Measurements from ENCODE around the gene MS4A13.
"Not testable (repeated sequence)": the region's sequence is repeated elsewhere in the genome, so short reads cannot be mapped to it uniquely, and the experiment has no call there.

Gene MS4A13

GRCh38 chr11:60528465-60528864 lies 13.3 kb downstream of the MS4A13 start:
- H3K27me3 ChIP-seq (ENCODE audit: insufficient read depth, low read length) = no peaks in the 10 kb centered on the region
- H3F3A ChIP-seq (ENCODE audit: insufficient read depth, low read length) = no peaks in the 10 kb centered on the region
- H2AFZ ChIP-seq (ENCODE audit: low read length) = no peak overlapping the region
- no peak overlapping the region for H3K9ac ChIP-seq (ENCODE audit: low read length)
- H3K4me3 ChIP-seq (ENCODE audit: low read depth, low read length, poor library complexity, severe bottlenecking) = no peak overlapping the region
- H3K79me2 ChIP-seq (ENCODE audit: insufficient read depth, low read length) = no peaks in the 10 kb centered on the region
- no peak overlapping the region for H3K27ac ChIP-seq (ENCODE audit: low read depth, low read length, poor library complexity, severe bottlenecking)
- H3K36me3 ChIP-seq (ENCODE audit: insufficient read depth, low read length) = no peaks in the 10 kb centered on the region
- no peaks in the 10 kb centered on the region for H3K4me1 ChIP-seq (ENCODE audit: insufficient read depth, low read length, severe bottlenecking)
- TF ChIP-seq CTCF (IDR thresholded peaks at IDR 0.05; ENCODE audit: low read length) = no peak
- no peak for TF ChIP-seq EZH2 (IDR thresholded peaks at IDR 0.05; ENCODE audit: borderline replicate concordance, low read length)
- no peaks in the 10 kb centered on the region for H3K9me2 ChIP-seq (ENCODE audit: low read depth, low read length)
- H3K9me3 ChIP-seq (ENCODE audit: low read length) = no peaks in the 10 kb centered on the region
- H4K20me1 ChIP-seq (ENCODE audit: insufficient read depth, low read length) = no peaks in the 10 kb centered on the region
- no peak overlapping the region for H3K4me2 ChIP-seq (ENCODE audit: low read length)

GRCh38 chr11:60528934-60529333 lies 13.7 kb downstream of the MS4A13 start:
- H3K9me2 ChIP-seq (ENCODE audit: low read depth, low read length) = no peaks in the 10 kb centered on the region
- H2AFZ ChIP-seq (ENCODE audit: low read length) = no peak overlapping the region
- H3K4me3 ChIP-seq (ENCODE audit: low read depth, low read length, poor library complexity, severe bottlenecking) = no peak overlapping the region
- TF ChIP-seq CTCF (IDR thresholded peaks at IDR 0.05; ENCODE audit: low read length) = no peak
- no peak for TF ChIP-seq EZH2 (IDR thresholded peaks at IDR 0.05; ENCODE audit: borderline replicate concordance, low read length)
- no peaks in the 10 kb centered on the region for H3K27me3 ChIP-seq (ENCODE audit: insufficient read depth, low read length)
- no peak overlapping the region for H3K27ac ChIP-seq (ENCODE audit: low read depth, low read length, poor library complexity, severe bottlenecking)
- no peaks in the 10 kb centered on the region for H3K9me3 ChIP-seq (ENCODE audit: low read length)
- H3K9ac ChIP-seq (ENCODE audit: low read length) = no peak overlapping the region
- H3K36me3 ChIP-seq (ENCODE audit: insufficient read depth, low read length) = no peaks in the 10 kb centered on the region
- no peaks in the 10 kb centered on the region for H3F3A ChIP-seq (ENCODE audit: insufficient read depth, low read length)
- no peaks in the 10 kb centered on the region for H4K20me1 ChIP-seq (ENCODE audit: insufficient read depth, low read length)
- no peaks in the 10 kb centered on the region for H3K79me2 ChIP-seq (ENCODE audit: insufficient read depth, low read length)
- H3K4me1 ChIP-seq (ENCODE audit: insufficient read depth, low read length, severe bottlenecking) = no peaks in the 10 kb centered on the region
- H3K4me2 ChIP-seq (ENCODE audit: low read length) = no peak overlapping the region

- no peaks in the 10 kb centered on the region for H3F3A ChIP-seq (ENCODE audit: insufficient read depth, low read length)
- no peak overlapping the region for H2AFZ ChIP-seq (ENCODE audit: low read length)
- no peak overlapping the region for H3K27ac ChIP-seq (ENCODE audit: low read depth, low read length, poor library complexity, severe bottlenecking)
- no peaks in the 10 kb centered on the region for H4K20me1 ChIP-seq (ENCODE audit: insufficient read depth, low read length)
- H3K79me2 ChIP-seq (ENCODE audit: insufficient read depth, low read length) = no peaks in the 10 kb centered on the region
- no peaks in the 10 kb centered on the region for H3K4me1 ChIP-seq (ENCODE audit: insufficient read depth, low read length, severe bottlenecking)
- TF ChIP-seq CTCF (IDR thresholded peaks at IDR 0.05; ENCODE audit: low read length) (no peak), EZH2 (IDR thresholded peaks at IDR 0.05; ENCODE audit: borderline replicate concordance, low read length) (no peak)
- no peaks in the 10 kb centered on the region for H3K9me2 ChIP-seq (ENCODE audit: low read depth, low read length)
- no peak overlapping the region for H3K4me2 ChIP-seq (ENCODE audit: low read length)
- H3K9me3 ChIP-seq (ENCODE audit: low read length) = no peaks in the 10 kb centered on the region
- H3K27me3 ChIP-seq (ENCODE audit: insufficient read depth, low read length) = no peaks in the 10 kb centered on the region
- H3K9ac ChIP-seq (ENCODE audit: low read length) = no peak overlapping the region
- no peak overlapping the region for H3K4me3 ChIP-seq (ENCODE audit: low read depth, low read length, poor library complexity, severe bottlenecking)
- no peaks in the 10 kb centered on the region for H3K36me3 ChIP-seq (ENCODE audit: insufficient read depth, low read length)
Measured at GRCh38 chr11:60530454-60531100, 15.4 kb downstream of the MS4A13 start.

- H3F3A ChIP-seq (ENCODE audit: insufficient read depth, low read length); H3K79me2 ChIP-seq (ENCODE audit: insufficient read depth, low read length); H3K36me3 ChIP-seq (ENCODE audit: insufficient read depth, low read length); H3K27ac ChIP-seq (ENCODE audit: low read depth, low read length, poor library complexity, severe bottlenecking); H3K4me3 ChIP-seq (ENCODE audit: low read depth, low read length, poor library complexity, severe bottlenecking); H3K9me3 ChIP-seq (ENCODE audit: low read length); H3K27me3 ChIP-seq (ENCODE audit: insufficient read depth, low read length); H3K9ac ChIP-seq (ENCODE audit: low read length); H3K9me2 ChIP-seq (ENCODE audit: low read depth, low read length); H3K4me2 ChIP-seq (ENCODE audit: low read length); H4K20me1 ChIP-seq (ENCODE audit: insufficient read depth, low read length); H3K4me1 ChIP-seq (ENCODE audit: insufficient read depth, low read length, severe bottlenecking); H2AFZ ChIP-seq (ENCODE audit: low read length): not testable (repeated sequence)
Measured at GRCh38 chr11:60532383-60532782, 17.2 kb downstream of the MS4A13 start.

- not testable (repeated sequence) for H2AFZ ChIP-seq (ENCODE audit: low read length); H3K4me3 ChIP-seq (ENCODE audit: low read depth, low read length, poor library complexity, severe bottlenecking); H3K9ac ChIP-seq (ENCODE audit: low read length); H3K36me3 ChIP-seq (ENCODE audit: insufficient read depth, low read length); H3K27me3 ChIP-seq (ENCODE audit: insufficient read depth, low read length); H3K79me2 ChIP-seq (ENCODE audit: insufficient read depth, low read length); H3K4me1 ChIP-seq (ENCODE audit: insufficient read depth, low read length, severe bottlenecking); H3F3A ChIP-seq (ENCODE audit: insufficient read depth, low read length); H3K27ac ChIP-seq (ENCODE audit: low read depth, low read length, poor library complexity, severe bottlenecking); H3K9me2 ChIP-seq (ENCODE audit: low read depth, low read length); H3K9me3 ChIP-seq (ENCODE audit: low read length); H4K20me1 ChIP-seq (ENCODE audit: insufficient read depth, low read length); H3K4me2 ChIP-seq (ENCODE audit: low read length)
Measured at GRCh38 chr11:60538627-60539026, 23.4 kb downstream of the MS4A13 start.
